ENCODE data around the gene CHST6. TPM values are rescaled to one million over a fixed set of nuclear protein-coding genes. Genes with fewer than 3 reads are reported as not detected.

CHST6 gene
- total RNA-seq, 1 donor from 2014 or later: 0.09 TPM

- H3K4me3 ChIP-seq: no peak overlapping the region
- peak; percentile 36 for ATAC-seq
- peak; percentile 17 for DNase-seq
These were observed 42.6 kb downstream of the CHST6 start for GRCh38 chr16:75452464-75453190.

GRCh38 chr16:75446416-75446815, 48.8 kb downstream of the CHST6 start:
- H3K27me3 ChIP-seq: no peaks in the 10 kb centered on the region
- no peaks in the 10 kb centered on the region for H3K9me3 ChIP-seq
- DNase-seq (no peak), ATAC-seq (no peak)
- no peak overlapping the region for H3K27ac ChIP-seq
- no peaks in the 10 kb centered on the region for H3K4me1 ChIP-seq
- no peak overlapping the region for H3K4me3 ChIP-seq
- intact Hi-C loops (cut with DNase I): no loop called here
- no peak for TF ChIP-seq CTCF (IDR thresholded peaks at IDR 0.05)
- peaks cover 44% of the 10 kb centered on the region for H3K36me3 ChIP-seq

More at GRCh38 chr16:75452464-75453190, 42.6 kb downstream of the CHST6 start:
- no peaks in the 10 kb centered on the region for H3K9me3 ChIP-seq
- TF ChIP-seq CTCF (IDR thresholded peaks at IDR 0.05): no peak
- H3K27me3 ChIP-seq: no peaks in the 10 kb centered on the region
- no peak overlapping the region for H3K27ac ChIP-seq
- peaks cover 31% of the 10 kb centered on the region for H3K36me3 ChIP-seq
- intact Hi-C loops (cut with DNase I): no loop called here
- H3K4me1 ChIP-seq: no peaks in the 10 kb centered on the region

- intact Hi-C loops (cut with DNase I): no loop called here
- no peaks in the 10 kb centered on the region for H3K27me3 ChIP-seq
- no peaks in the 10 kb centered on the region for H3K4me1 ChIP-seq
- TF ChIP-seq CTCF (IDR thresholded peaks at IDR 0.05): no peak
- DNase-seq (no peak), ATAC-seq (no peak)
- no peak overlapping the region for H3K27ac ChIP-seq
- H3K4me3 ChIP-seq: no peak overlapping the region
- H3K36me3 ChIP-seq: peaks cover 36% of the 10 kb centered on the region
- H3K9me3 ChIP-seq: no peaks in the 10 kb centered on the region
These were observed 49.9 kb downstream of the CHST6 start for GRCh38 chr16:75445298-75445697.

GRCh38 chr16:75443298-75443697, 51.9 kb downstream of the CHST6 start:
- intact Hi-C loops (cut with DNase I): no loop called here
- H3K4me3 ChIP-seq: no peak overlapping the region
- no peak for ATAC-seq
- no peak overlapping the region for H3K27ac ChIP-seq
- no peak for DNase-seq
- no peaks in the 10 kb centered on the region for H3K9me3 ChIP-seq
- H3K4me1 ChIP-seq: no peaks in the 10 kb centered on the region
- H3K36me3 ChIP-seq: peaks cover 20% of the 10 kb centered on the region
- no peaks in the 10 kb centered on the region for H3K27me3 ChIP-seq
- TF ChIP-seq CTCF (IDR thresholded peaks at IDR 0.05): no peak

- H3K9me3 ChIP-seq: no peaks in the 10 kb centered on the region
- H3K4me1 ChIP-seq: peaks cover 3% of the 10 kb centered on the region
- H3K27me3 ChIP-seq: no peaks in the 10 kb centered on the region
- peak; percentile 70 for DNase-seq
- intact Hi-C loops (cut with DNase I): no loop called here
- ATAC-seq: peak; percentile 82
- peak overlapping the region; percentile 90 for H3K4me3 ChIP-seq
- H3K27ac ChIP-seq: peak overlapping the region; percentile 99
- no peaks in the 10 kb centered on the region for H3K36me3 ChIP-seq
- TF ChIP-seq CTCF (IDR thresholded peaks at IDR 0.05): no peak
These were observed 61.4 kb downstream of the CHST6 start for GRCh38 chr16:75433732-75434413.

Measured in upper lobe of right lung (tissue), 1 donor.